PC-9 (cell line): ENCODE measurements around the gene STAC.

ENCODE experiments used
- EZH2 ChIP-seq: fragments of 200-600 bp; sonication (generic); IDR thresholded peaks from 2 replicates; pipeline ENCODE4 v1.8.0; 2017; ENCODE audit warnings: antibody characterized with exemption, low read depth
- TF ChIP-seq, protein P1 (sequence below): fragments of 200-600 bp; sonication (generic); conservative IDR thresholded peaks from 2 replicates; pipeline ENCODE4 v1.6.1; 2017; ENCODE audit warnings: mixed run types, antibody characterized with exemption, mild to moderate bottlenecking, moderate library complexity

DNA sequence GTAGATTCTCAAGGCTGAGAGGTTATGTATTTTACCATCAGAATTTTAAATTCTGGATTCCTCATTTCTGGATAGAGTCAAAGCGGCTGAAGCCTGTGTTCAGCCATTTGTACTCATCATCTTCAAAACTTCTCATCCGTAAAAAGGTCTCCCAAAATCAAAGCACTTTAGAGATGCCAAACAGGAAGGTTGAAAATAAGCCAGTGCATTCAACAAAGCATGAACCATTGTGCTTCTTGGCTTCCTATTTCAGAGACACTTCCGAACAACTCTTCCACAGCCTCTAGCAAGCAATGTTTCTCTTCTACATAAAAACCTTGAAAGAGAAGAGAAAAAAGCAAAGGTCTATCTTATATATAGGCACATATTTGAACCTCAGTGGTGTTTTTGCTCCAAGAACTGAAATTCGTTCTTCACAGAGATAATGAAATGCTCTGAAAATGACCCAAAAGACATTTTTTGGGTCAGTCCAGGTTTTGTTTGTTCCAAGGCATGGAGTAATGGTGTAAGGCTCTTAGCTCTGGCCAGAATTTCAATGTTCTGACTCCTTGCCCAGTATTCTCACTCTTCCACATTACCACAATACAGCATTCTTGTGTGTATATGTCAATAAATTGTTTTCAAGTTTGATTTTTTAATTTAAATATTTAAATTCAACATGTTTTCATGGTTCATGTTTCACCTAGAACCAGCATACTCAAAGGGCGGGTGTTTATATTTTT is 163.1 kb downstream of the STAC start:
- no peak for TF ChIP-seq EZH2
- TF ChIP-seq, protein P1, sequence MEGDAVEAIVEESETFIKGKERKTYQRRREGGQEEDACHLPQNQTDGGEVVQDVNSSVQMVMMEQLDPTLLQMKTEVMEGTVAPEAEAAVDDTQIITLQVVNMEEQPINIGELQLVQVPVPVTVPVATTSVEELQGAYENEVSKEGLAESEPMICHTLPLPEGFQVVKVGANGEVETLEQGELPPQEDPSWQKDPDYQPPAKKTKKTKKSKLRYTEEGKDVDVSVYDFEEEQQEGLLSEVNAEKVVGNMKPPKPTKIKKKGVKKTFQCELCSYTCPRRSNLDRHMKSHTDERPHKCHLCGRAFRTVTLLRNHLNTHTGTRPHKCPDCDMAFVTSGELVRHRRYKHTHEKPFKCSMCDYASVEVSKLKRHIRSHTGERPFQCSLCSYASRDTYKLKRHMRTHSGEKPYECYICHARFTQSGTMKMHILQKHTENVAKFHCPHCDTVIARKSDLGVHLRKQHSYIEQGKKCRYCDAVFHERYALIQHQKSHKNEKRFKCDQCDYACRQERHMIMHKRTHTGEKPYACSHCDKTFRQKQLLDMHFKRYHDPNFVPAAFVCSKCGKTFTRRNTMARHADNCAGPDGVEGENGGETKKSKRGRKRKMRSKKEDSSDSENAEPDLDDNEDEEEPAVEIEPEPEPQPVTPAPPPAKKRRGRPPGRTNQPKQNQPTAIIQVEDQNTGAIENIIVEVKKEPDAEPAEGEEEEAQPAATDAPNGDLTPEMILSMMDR, result no peak
